HEK293T (cell line): ENCODE data around the gene SEMA4D.

Experiments
- CTBP1 ChIP-seq: fragments of 450-650 bp; IDR thresholded peaks from 2 replicates; pipeline ENCODE4 v1.6.1; 2016; ENCODE audit warnings: borderline replicate concordance
- ELF4 ChIP-seq: fragments of 450-650 bp; IDR thresholded peaks from 2 replicates; pipeline ENCODE4 v1.6.1; 2017; ENCODE audit warnings: antibody characterized with exemption
- FOXA1 ChIP-seq: fragments of 450-650 bp; IDR thresholded peaks from 2 replicates; pipeline ENCODE4 v1.6.1; 2016; ENCODE audit warnings: mild to moderate bottlenecking
- FOXM1 ChIP-seq: fragments of 450-650 bp; IDR thresholded peaks from 2 replicates; pipeline ENCODE4 v1.6.1; 2017; ENCODE audit warnings: mild to moderate bottlenecking, borderline replicate concordance
- HDGF ChIP-seq: fragments of 450-650 bp; IDR thresholded peaks from 2 replicates; pipeline ENCODE4 v1.6.1; 2017; ENCODE audit warnings: antibody characterized with exemption, borderline replicate concordance
- SUZ12 ChIP-seq: fragments of 450-650 bp; IDR thresholded peaks from 2 replicates; pipeline ENCODE4 v1.6.1; 2016; ENCODE audit warnings: mild to moderate bottlenecking
- TARDBP ChIP-seq: fragments of 450-650 bp; IDR thresholded peaks from 2 replicates; pipeline ENCODE4 v1.6.1; 2016

GRCh38 chr9:89439571-89439970 lies 58.3 kb downstream of the SEMA4D start:
- TF ChIP-seq ELF4 (no peak), FOXM1 (no peak), FOXA1 (no peak), HDGF (no peak), SUZ12 (no peak), CTBP1 (no peak), TARDBP (no peak)
